K562 (cell line): Measurements from ENCODE around the gene DEGS2. TPM values are rescaled to one million over a fixed set of nuclear protein-coding genes. Genes with fewer than 3 reads are reported as not detected.

ENCODE experiments used
- ATAC-seq: fragments of 200-7000 bp; cut with Tn5 transposase; 3 replicates; pipeline ENCODE4 v1.9.1; 2020; ENCODE audit warnings: moderate library complexity
- BruUV-seq: library from RNA; stranded (reverse); fragments of 400-500 nt; replicated peaks from 2 replicates; lab custom pipeline; 2021; lab: Mats Ljungman, UMichigan
- CTCF ChIA-PET: fragments of 300-600 bp; formaldehyde crosslinking; extraction: SDS; loops from one replicate; lab custom pipeline; 2021; ENCODE audit warnings: low intra/inter-chr PET ratio; lab: Yijun Ruan, JAX
- POLR2A ChIA-PET: fragments of 300-600, 350-650 bp; sonication (Branson Sonifier 250); formaldehyde crosslinking; extraction: SDS; loops from one replicate; lab custom pipeline; 2021; ENCODE audit warnings: antibody characterized with exemption, inconsistent platforms; lab: Yijun Ruan, JAX
- DNase-seq, 4 experiments: peaks; one replicate each; pipeline versions ENCODE4 v3.0.0 to v3.0.0-alpha.2; 2011 to 2018; ENCODE audit warnings: low spot score in 3 of 4, mixed read lengths in 3 of 4; ENCODE audit errors: extremely low read depth in 1 of 4
- FAIRE-seq: peaks from 2 replicates; lab custom pipeline; 2011; peaks lifted over from hg19 to GRCh38; lab: Jason Lieb, UNC
- H2AFZ ChIP-seq: 2 replicates; pipeline ENCODE4 v1.6.0; 2011; ENCODE audit warnings: low read depth, low read length, control low read depth, inconsistent platforms
- H3K27ac ChIP-seq: fragments of 200-600 bp; 3 replicates; pipeline ENCODE4 v1.8.0; 2011; ENCODE audit warnings: low read depth, mild to moderate bottlenecking, control low read depth, inconsistent platforms, low read length, moderate library complexity, mixed read lengths; ENCODE audit errors: extremely low read depth
- H3K27me3 ChIP-seq, 2 experiments: fragments of 300-600 bp in 1 of 2; 2 replicates in 1 of 2; 3 replicates in 1 of 2; pipeline versions ENCODE4 v1.6.0 to v1.8.0; 2011; ENCODE audit warnings: inconsistent platforms in 2 of 2, low read length in 2 of 2, mild to moderate bottlenecking in 1 of 2, mixed read lengths in 1 of 2, moderate library complexity in 1 of 2; ENCODE audit not compliant: control insufficient read depth in 2 of 2, insufficient read depth in 2 of 2
- H3K36me3 ChIP-seq: fragments of 300-600 bp; 3 replicates; pipeline ENCODE4 v1.8.0; 2011; ENCODE audit warnings: mild to moderate bottlenecking, low read length, inconsistent platforms; ENCODE audit not compliant: control insufficient read depth, insufficient read depth
- H3K4me1 ChIP-seq, 2 experiments: fragments of 200-600 bp in 1 of 2; replicated peaks in 1 of 2; 2 replicates in 1 of 2; 3 replicates in 1 of 2; pipeline versions ENCODE4 v1.5.1 to v1.8.0; 2011; ENCODE audit warnings: inconsistent platforms in 2 of 2, low read length in 2 of 2, mild to moderate bottlenecking in 1 of 2, mixed read lengths in 1 of 2, moderate library complexity in 1 of 2; ENCODE audit not compliant: control insufficient read depth in 2 of 2, insufficient read depth in 2 of 2
- H3K4me2 ChIP-seq: 2 replicates; pipeline ENCODE4 v1.6.1; 2011; ENCODE audit warnings: low read length, control low read depth, inconsistent platforms, mixed read lengths; ENCODE audit not compliant: insufficient read depth
- H3K4me3 ChIP-seq: fragments of 200-600 bp; sonication (generic), shearing (Covaris generic); 2 replicates; pipeline ENCODE4 v1.5.1; 2016; ENCODE audit warnings: control low read depth, inconsistent platforms
- H3K79me2 ChIP-seq: fragments of 200-600 bp; 3 replicates; pipeline ENCODE4 v1.8.0; 2011; ENCODE audit warnings: low read length, inconsistent platforms; ENCODE audit not compliant: control insufficient read depth, insufficient read depth
- H3K9ac ChIP-seq, 2 experiments: 2 replicates each; pipeline versions ENCODE4 v1.6.0 to v1.6.1; 2011; ENCODE audit warnings: low read depth in 2 of 2, low read length in 2 of 2, control low read depth in 1 of 2, inconsistent platforms in 1 of 2, mild to moderate bottlenecking in 1 of 2, mixed read lengths in 1 of 2; ENCODE audit not compliant: insufficient read depth in 1 of 2
- H3K9me1 ChIP-seq: one replicate; pipeline ENCODE4 v1.6.0; 2011; ENCODE audit warnings: inconsistent platforms, mild to moderate bottlenecking, low read length, moderate library complexity; ENCODE audit not compliant: control insufficient read depth, insufficient read depth
- H3K9me3 ChIP-seq: replicated peaks from 2 replicates; pipeline ENCODE4 v1.5.1; 2011; ENCODE audit warnings: low read depth, low read length, inconsistent platforms; ENCODE audit not compliant: control insufficient read depth, insufficient read depth
- H4K20me1 ChIP-seq: replicated peaks from 2 replicates; pipeline ENCODE4 v1.6.1; 2011; ENCODE audit warnings: low read length, inconsistent platforms, mixed read lengths; ENCODE audit not compliant: control insufficient read depth, insufficient read depth
- ELF4 ChIP-seq: fragments of 450-650 bp; formaldehyde crosslinking; IDR thresholded peaks from 2 replicates; pipeline ENCODE4 v1.4.0; 2022; ENCODE audit warnings: missing genetic modification characterization
- HNRNPH1 ChIP-seq: fragments of 200-400 bp; formaldehyde crosslinking; optimal IDR thresholded peaks from 2 replicates; pipeline ENCODE3; 2017; ENCODE audit warnings: low read depth, mild to moderate bottlenecking, low read length, moderate library complexity
- KLF13 ChIP-seq: fragments of 450-650 bp; IDR thresholded peaks from 2 replicates; pipeline ENCODE4 v1.6.1; 2016; ENCODE audit warnings: missing genetic modification characterization, low read depth, mild to moderate bottlenecking, missing compliant biosample characterization, moderate library complexity, borderline replicate concordance
- NR1H2 ChIP-seq: sonication (generic); formaldehyde crosslinking; IDR thresholded peaks from 2 replicates; pipeline ENCODE4 v1.4.0; 2020; ENCODE audit warnings: mild to moderate bottlenecking, missing genetic modification reagents
- SETDB1 ChIP-seq: IDR thresholded peaks from one replicate; pipeline ENCODE4 v1.6.1; 2012; ENCODE audit warnings: low read length, control low read depth, inconsistent platforms
- TCF3 ChIP-seq: sonication (generic); formaldehyde crosslinking; IDR thresholded peaks from 2 replicates; pipeline ENCODE4 v1.4.0; 2020; ENCODE audit warnings: mild to moderate bottlenecking, missing genetic modification reagents
- TCFL5 ChIP-seq: fragments of 250-450 bp; sonication (Bioruptor Pico); conservative IDR thresholded peaks from 2 replicates; pipeline ENCODE4 v1.6.1; 2021; ENCODE audit warnings: mild to moderate bottlenecking, moderate library complexity, matching md5 sums
- TOE1 ChIP-seq, 2 experiments: fragments of 450-650 bp in 1 of 2; sonication (generic) in 1 of 2; formaldehyde crosslinking in 1 of 2; IDR thresholded peaks; 2 replicates each; pipeline versions ENCODE4 v1.7.1 to v1.8.0; 2016 to 2022; ENCODE audit warnings: borderline replicate concordance in 2 of 2, mild to moderate bottlenecking in 2 of 2, antibody characterized with exemption in 1 of 2, inconsistent platforms in 1 of 2, low read depth in 1 of 2, missing genetic modification reagents in 1 of 2, moderate library complexity in 1 of 2
- ZNF217 ChIP-seq: sonication (generic); formaldehyde crosslinking; IDR thresholded peaks from 2 replicates; pipeline ENCODE4 v1.8.0; 2022; ENCODE audit warnings: mild to moderate bottlenecking, missing genetic modification reagents
- ZNF76 ChIP-seq: fragments of 250-450 bp; sonication (Bioruptor Pico); IDR thresholded peaks from 2 replicates; pipeline ENCODE4 v1.4.0; 2020; ENCODE audit warnings: mild to moderate bottlenecking, moderate library complexity, borderline replicate concordance
- WGBS: fragments of 100-300 bp; shearing (Covaris generic); methylation state at CpG from one replicate; pipeline ENCODE4 v1.1.6; 2016; ENCODE audit warnings: low coverage, mixed read lengths; ENCODE audit not compliant: insufficient coverage; ENCODE audit errors: missing lambda C conversion rate; 5-methylcytosine and 5-hydroxymethylcytosine counted together
- in situ Hi-C: fragments of 300-500 bp; cut with MboI; formaldehyde crosslinking; loops from 4 replicates; pipeline ENCODE4 v1.15.0; 2018; ENCODE audit warnings: inconsistent platforms, mixed read lengths
- intact Hi-C: fragments of 100-400 bp; cut with micrococcal nuclease; formaldehyde crosslinking; loops from 2 replicates; pipeline ENCODE4 v1.14.2; 2022
- polyA plus RNA-seq, 8 experiments: library from polyadenylated mRNA; depleted of rRNA in 4 of 8; stranded (reverse) in 5 of 8; unstranded in 3 of 8; fragments of >200 nt; fragmentation: Nextera tagmentation in 2 of 8; fragmentation: Illumina TruSeq in 1 of 8; extraction: Ambion mirVana in 2 of 8; extraction: Trizol in 1 of 8; gene quantifications; 2 replicates each; pipeline versions ENCODE4 v1.2.1 to v1.2.3, GENCODE V29; 2011 to 2014; ENCODE audit warnings: inconsistent platforms in 1 of 8, missing spikeins in 1 of 8
- total RNA-seq, 7 experiments: library from RNA; depleted of rRNA in 6 of 7; stranded (reverse); fragments of >200 nt in 6 of 7; fragmentation: Illumina TruSeq in 2 of 7; extraction: Trizol in 2 of 7; gene quantifications; 2 replicates each; pipeline versions ENCODE4 v1.2.1 to v1.2.3, GENCODE V29; 2011 to 2021; ENCODE audit warnings: low replicate concordance in 1 of 7
- TF ChIP-seq, protein P1 (sequence below): fragments of 200-800 bp; sonication (Bioruptor generic); IDR thresholded peaks from 2 replicates; pipeline ENCODE4 v1.6.1; 2016; ENCODE audit warnings: missing genetic modification characterization, missing compliant biosample characterization

The DEGS2 gene
- total and polyA plus RNA-seq, 9 of the 15 experiments (the other 6 are each of a cell fraction or from before 2014, with no cell fraction given) = 0.22 to 2.9 (median 0.70) TPM

DNA sequence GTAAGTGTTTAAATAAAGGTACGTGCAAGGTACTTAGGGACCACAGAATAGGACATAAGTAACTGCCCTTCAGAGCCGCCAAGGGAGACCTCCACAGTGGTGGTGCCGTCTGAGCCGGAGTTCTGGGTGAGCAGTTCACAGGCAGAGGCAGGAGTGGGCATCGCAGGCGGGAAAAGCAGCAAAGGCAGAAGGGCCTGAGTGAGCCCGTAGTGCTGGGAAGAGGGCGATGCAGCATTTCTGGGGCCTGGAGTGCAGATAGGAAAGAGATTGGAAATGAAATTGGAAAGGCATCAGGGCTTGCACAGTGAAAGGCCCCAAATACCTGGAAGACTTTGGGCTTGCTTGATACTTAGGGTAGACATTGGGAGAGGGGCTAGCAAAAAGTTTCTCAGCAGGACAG lies 61.3 kb downstream of the DEGS2 start:
- H3K36me3 ChIP-seq = peaks cover 18% of the 10 kb centered on the region; the same call in 1 of the 3 replicates
- DNase-seq (no peak), ATAC-seq (no peak), FAIRE-seq (no peak)
- H3K4me2 ChIP-seq = no peak overlapping the region
- H3K9me1 ChIP-seq = no peaks in the 10 kb centered on the region
- ChIA-PET POLR2A (no interaction called here), CTCF (no interaction called here)
- H3K4me1 ChIP-seq = no peaks in the 10 kb centered on the region; a peak in 1 of 5 replicates
- H3K9ac ChIP-seq = no peak overlapping the region
- no peak overlapping the region for H2AFZ ChIP-seq
- in situ Hi-C loops (no loop called here), intact Hi-C loops (no loop called here)
- no peak overlapping the region for H3K4me3 ChIP-seq
- H4K20me1 ChIP-seq = no peaks in the 10 kb centered on the region
- 85% methylated on average over 8 of the region's 8 CpGs for WGBS
- no peak overlapping the region for H3K27ac ChIP-seq
- BruUV-seq = no TSS peak
- H3K79me2 ChIP-seq = no peaks in the 10 kb centered on the region
- H3K9me3 ChIP-seq = no peaks in the 10 kb centered on the region
- H3K27me3 ChIP-seq = no peaks in the 10 kb centered on the region
- TF ChIP-seq HNRNPH1 (no peak), TCF3 (CRISPR knock-in tag) (no peak), ZNF217 (no peak), ELF4 (CRISPR knock-in tag) (no peak), NR1H2 (no peak), TCFL5 (CRISPR knock-in tag) (no peak), TOE1 (IDR thresholded peaks at IDR 0.05; ENCODE audit: borderline replicate concordance) (no peak), TOE1 (CRISPR knock-in tag; IDR thresholded peaks at IDR 0.05; ENCODE audit: borderline replicate concordance, low read depth) (no peak), KLF13 (tag) (no peak), ZNF76 (CRISPR knock-in tag) (no peak), SETDB1 (no peak)
- TF ChIP-seq, protein P1, sequence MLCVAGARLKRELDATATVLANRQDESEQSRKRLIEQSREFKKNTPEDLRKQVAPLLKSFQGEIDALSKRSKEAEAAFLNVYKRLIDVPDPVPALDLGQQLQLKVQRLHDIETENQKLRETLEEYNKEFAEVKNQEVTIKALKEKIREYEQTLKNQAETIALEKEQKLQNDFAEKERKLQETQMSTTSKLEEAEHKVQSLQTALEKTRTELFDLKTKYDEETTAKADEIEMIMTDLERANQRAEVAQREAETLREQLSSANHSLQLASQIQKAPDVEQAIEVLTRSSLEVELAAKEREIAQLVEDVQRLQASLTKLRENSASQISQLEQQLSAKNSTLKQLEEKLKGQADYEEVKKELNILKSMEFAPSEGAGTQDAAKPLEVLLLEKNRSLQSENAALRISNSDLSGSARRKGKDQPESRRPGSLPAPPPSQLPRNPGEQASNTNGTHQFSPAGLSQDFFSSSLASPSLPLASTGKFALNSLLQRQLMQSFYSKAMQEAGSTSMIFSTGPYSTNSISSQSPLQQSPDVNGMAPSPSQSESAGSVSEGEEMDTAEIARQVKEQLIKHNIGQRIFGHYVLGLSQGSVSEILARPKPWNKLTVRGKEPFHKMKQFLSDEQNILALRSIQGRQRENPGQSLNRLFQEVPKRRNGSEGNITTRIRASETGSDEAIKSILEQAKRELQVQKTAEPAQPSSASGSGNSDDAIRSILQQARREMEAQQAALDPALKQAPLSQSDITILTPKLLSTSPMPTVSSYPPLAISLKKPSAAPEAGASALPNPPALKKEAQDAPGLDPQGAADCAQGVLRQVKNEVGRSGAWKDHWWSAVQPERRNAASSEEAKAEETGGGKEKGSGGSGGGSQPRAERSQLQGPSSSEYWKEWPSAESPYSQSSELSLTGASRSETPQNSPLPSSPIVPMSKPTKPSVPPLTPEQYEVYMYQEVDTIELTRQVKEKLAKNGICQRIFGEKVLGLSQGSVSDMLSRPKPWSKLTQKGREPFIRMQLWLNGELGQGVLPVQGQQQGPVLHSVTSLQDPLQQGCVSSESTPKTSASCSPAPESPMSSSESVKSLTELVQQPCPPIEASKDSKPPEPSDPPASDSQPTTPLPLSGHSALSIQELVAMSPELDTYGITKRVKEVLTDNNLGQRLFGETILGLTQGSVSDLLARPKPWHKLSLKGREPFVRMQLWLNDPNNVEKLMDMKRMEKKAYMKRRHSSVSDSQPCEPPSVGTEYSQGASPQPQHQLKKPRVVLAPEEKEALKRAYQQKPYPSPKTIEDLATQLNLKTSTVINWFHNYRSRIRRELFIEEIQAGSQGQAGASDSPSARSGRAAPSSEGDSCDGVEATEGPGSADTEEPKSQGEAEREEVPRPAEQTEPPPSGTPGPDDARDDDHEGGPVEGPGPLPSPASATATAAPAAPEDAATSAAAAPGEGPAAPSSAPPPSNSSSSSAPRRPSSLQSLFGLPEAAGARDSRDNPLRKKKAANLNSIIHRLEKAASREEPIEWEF (CRISPR knock-in tag) = no peak
